ENCODE data around the gene DENND1A.
"Not testable (repeated sequence)": the region's sequence is repeated elsewhere in the genome, so short reads cannot be mapped to it uniquely, and the experiment has no call there.

DENND1A gene

GRCh38 chr9:123947326-123947725, 17.4 kb upstream of the DENND1A start:
- no peak for DNase-seq

DNA sequence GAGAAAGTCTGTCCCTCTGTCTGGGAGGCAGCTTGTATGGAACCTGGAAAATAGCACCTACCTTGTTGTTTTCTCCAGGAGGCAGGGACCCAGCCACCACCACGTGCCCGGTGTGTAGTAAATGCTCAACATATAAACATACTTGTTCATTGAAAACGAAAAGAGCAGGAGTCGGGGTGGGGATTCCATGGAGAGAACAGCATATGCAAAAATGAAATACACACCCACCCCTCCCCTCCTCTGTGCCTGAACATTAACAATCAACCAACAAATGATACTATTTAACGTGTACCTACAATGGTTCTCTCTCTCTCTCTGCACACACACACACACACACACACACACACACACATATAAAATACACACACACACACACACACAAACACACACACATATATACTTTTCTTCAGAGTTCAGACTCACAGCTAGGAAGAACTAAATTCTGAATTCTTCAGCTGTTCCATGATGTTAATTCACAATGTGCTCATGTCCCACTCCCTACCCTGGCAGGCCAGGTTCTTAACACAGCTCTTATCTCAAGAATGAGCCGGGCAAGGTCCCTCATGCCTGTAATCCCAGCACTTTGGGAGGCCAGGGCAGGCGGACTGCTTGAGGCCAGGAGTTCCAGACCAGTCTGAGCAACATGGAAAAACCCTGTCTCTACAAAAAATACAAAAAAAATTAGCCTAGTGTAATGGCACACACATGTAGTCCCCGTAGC, 16.3 kb upstream of the DENND1A start:
- DNase-seq, result no peak

GRCh38 chr9:123945532-123945931, 15.6 kb upstream of the DENND1A start:
- DNase-seq, result no peak

DNA sequence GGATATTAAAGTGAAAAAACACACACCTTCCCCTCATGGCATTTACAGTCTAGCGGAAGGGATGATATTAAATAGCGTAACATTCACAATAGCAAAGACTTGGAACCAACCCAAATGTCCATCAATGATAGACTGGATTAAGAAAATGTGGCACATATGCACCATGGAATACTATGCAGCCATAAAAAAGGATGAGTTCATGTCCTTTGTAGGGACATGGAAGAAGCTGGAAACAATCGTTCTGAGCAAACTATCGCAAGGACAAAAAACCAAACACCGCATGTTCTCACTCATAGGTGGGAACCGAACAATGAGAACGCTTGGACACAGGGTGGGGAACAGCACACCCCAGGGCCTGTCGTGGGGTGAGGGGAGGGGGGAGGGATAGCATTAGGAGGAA, 14.5 kb upstream of the DENND1A start:
- not testable (repeated sequence) for DNase-seq

- no peak for DNase-seq
These were observed 13.7 kb upstream of the DENND1A start for GRCh38 chr9:123943671-123944070.

DNA sequence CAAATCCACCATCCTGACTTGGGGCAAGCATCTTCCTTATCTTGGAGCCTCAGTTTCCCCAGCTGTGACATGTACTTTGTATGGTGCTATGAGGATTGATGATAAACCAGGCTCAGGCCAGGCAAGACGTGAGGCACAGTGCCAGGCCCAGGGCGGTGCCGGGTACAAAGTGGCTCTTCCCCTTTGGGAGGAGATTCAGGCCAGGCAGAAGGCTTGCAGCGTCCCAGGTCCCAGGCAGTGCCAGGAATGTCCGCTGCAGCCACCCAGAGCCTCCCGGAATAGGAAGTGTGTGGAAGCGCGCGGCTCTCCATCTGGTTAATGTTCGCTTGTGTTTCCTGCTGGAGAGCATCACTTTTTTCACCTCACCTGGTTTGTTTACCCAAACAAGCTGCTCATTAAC, 12.6 kb upstream of the DENND1A start:
- no peak for DNase-seq

DNA sequence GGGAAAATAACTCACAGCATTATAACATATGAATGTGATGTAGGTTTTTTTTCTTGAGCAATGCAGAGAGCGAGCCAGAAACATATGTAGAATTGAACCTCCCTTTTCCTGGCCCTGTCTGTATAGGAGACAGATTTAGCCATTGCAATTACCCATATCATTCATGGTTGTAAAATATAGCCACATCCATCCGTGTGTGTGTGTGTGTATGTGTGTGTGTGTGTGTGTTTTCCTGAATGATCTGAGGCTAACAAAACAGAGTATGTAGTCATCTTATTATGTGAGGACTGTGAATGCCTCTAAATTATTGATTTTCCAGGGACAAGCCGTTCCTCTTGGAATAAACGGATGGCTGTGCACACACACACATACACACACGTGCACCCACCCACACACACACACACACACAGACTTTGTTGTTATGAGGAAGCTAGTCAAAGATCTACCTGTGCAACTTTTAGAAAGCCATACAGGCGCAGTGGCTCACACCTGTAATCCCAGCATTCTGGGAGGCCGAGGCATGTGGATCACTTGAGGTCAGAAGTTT, 11.7 kb upstream of the DENND1A start:
- DNase-seq, result no peak

- DNase-seq, result no peak
These were observed 11.0 kb upstream of the DENND1A start for GRCh38 chr9:123940721-123941523.

DNA sequence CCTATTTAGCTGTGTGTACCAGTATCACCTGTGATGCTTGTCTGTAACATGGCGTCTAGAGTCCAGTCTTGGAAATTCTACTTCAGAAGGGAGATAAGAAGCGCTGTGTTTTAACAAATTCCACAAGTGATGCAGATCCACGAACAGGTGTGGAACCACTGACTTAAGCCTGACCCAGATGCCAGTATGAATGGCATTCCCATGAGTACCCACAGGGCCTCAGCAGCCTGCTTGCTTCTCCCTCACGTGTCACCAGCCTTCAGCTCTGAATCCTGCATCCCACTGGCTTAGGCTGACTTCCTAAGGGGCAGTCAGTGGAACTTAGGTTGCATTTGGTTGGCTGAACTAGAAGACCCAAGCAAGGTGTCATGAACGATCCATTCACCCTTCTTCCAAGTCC, 8.5 kb upstream of the DENND1A start:
- no peak for DNase-seq

GRCh38 chr9:123936575-123936974, 6.6 kb upstream of the DENND1A start:
- DNase-seq, result not testable (repeated sequence)

- DNase-seq, result no peak
These were observed 3.7 kb upstream of the DENND1A start for GRCh38 chr9:123933440-123934212.

DNA sequence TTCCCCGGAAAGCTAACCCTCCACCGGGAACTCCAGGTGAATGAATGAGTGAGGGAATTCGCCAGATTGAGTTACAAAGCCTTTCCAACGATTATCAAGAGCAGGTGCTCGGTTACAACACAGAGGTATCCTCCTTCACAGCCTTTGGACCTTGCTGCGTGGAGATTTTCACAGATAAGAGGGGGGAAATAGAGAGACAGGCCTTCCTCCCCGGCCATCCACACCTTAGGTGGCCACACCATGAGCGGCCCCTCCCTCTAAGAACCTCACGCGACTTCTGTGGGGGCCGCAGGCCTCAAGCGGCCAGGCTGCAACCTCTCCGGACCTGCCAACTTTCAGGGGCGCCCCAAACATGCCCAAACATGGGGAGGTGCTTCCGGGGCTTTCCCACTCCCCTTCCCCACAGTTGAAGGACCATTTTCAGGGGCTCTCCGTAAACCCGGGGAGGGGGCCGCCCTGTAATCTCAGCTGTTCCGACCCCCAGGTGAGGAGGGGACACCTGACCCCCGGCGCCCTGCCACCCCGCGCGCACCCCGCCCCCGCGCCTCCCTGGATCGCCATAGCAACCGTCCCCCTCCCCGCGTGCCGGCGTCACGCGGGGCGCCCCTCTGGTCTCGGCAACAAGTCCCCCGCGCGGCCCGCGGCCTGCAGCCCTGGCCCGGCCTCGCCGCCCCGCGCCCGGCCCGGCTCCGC, 603 bp downstream of the DENND1A start:
- DNase-seq, result no peak

GRCh38 chr9:123928533-123929176, 1.3 kb downstream of the DENND1A start:
- DNase-seq, result no peak

DNA sequence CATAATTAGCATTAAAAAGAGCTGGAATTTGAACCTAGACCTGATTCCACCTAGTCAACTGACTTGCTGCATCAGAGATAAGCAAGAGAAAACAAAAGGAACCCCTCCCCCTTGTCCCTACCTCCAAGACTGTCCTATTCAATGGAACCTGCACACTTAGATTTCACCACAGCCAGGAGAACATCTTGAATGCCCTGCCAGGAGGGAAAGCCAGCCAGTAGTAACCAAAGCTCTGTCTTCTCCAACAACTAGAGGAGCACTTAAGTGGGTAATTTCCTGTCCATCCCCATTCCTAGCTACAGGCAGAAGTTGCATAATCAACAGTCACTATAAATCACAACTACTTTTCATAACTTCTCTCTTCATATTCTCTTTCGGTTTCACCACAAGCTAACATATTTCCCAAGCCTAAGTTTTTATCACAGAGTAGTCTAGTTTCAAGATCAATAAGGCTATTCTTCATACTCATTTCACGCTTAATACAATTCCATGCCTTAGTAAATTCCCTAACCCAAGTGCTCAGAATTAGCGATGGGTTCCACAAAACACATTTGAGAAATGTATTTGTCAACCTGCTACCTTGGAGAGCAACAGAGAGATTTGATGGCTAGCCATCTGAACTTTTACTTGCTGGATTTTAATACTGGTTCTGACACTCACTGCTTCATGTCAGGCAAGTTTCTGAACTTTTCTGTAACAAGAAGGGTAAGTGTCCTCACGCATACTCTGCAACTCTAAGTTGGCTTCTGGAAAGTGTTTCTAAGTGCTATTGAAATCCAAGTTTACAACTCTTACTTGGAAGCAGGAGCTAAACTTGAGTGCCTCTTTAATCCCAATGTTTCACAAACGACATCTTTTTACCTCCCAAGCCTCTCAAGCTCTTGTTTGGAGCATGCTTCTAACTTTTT, 2.0 kb downstream of the DENND1A start:
- DNase-seq, result no peak

DNA sequence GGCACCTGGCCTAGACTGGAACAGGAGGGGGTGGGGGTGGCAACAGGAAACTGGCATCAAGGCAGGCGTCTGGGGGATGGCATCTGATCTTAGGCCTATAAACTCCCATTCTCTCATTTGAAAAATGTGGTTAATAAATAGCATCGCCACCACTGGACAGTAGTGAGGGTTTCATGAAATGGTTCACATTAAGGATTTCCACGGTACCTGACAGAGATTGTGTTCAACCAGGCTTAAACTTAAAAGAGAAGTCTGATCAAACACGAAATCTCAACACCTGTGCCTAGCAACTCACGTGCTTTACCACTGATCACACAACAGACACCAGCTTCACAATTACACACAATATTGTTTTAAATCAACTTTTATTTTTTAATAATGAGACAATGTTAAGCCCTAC, 3.0 kb downstream of the DENND1A start:
- no peak for DNase-seq

- no peak for DNase-seq
These were observed 4.1 kb downstream of the DENND1A start for GRCh38 chr9:123925819-123926218.

GRCh38 chr9:123925161-123925560, 4.8 kb downstream of the DENND1A start:
- DNase-seq, result no peak

DNA sequence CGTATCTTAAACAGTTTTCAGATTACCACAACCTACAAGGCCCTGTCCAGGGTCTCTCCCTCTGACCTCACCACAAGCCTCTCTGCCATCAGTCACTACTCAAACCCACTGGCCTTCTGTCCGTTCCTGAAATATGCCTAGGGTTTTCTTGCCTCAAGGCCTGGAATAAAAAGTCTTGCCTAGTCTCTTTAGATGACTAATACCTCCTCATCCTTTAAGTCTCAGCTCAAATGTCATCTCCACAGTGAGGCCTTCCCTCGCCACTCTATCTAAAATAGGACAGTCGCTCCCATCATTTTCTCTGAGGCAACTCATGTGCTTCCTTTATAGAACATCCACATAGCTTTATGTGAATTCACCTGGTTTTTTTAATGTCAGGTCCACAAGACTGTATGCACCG, 5.2 kb downstream of the DENND1A start:
- DNase-seq, result no peak

DNA sequence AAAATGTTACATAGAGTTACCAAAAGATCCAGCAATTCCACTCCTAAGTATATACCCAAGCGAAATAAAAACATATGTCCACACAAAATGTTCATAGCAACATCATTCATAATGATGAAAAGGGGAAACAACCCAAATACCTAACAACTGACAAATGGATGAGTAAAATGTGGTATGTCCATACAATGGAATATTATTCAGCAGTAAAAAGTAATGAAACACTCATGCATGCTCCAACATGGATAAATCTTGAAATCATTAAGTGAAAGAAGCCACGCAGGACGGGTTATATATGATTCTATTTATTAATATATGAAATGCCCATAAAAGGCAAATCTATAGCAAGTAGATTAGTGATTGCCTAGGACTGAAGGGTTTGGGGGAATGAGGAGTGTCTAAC, 6.0 kb downstream of the DENND1A start:
- DNase-seq, result no peak

DNA sequence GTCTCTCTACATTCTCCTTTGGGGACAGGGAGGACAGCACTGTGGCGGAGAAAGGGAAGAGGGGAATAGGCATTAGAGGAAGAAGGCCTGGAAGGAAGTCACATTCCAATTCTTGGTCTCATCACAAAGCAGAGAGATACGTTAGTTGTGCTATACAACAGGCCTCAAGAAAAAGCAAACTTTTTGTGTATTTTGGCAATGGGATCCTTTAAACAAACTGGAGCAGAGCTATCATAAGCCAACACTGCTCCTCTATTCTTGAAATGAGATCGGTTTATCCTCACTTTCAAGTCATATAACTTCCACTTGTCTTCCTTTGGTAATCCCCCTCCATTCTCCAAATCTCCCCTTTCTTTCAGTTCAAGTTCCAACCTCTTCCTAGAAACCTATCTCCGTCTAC, 6.5 kb downstream of the DENND1A start:
- no peak for DNase-seq

GRCh38 chr9:123922911-123923310, 7.0 kb downstream of the DENND1A start:
- no peak for DNase-seq

Data from NCI-H2107 (cell line).